ENCODE measurements around the gene SETDB2. TPM values are rescaled to one million over a fixed set of nuclear protein-coding genes. Genes with fewer than 3 reads are reported as not detected.

The SETDB2 gene
- total RNA-seq, 1 experiment from 2014 or later, result 7.3 TPM

- ChIA-PET CTCF (no interaction called here), POLR2A (no interaction called here)
- no TSS peak for BruUV-seq (replicated peaks)
- no peak for DNase-seq (ENCODE audit: unreplicated experiment)
- no peak overlapping the region for H3K4me3 Mint-ChIP-seq (ENCODE audit: unreplicated experiment)
- H3K27me3 Mint-ChIP-seq (ENCODE audit: insufficient read depth, unreplicated experiment), result no peaks in the 10 kb centered on the region
- H3K9me3 Mint-ChIP-seq (ENCODE audit: unreplicated experiment), result no peaks in the 10 kb centered on the region
- intact Hi-C loops (cut with micrococcal nuclease), result no loop called here
- H3K27ac Mint-ChIP-seq (ENCODE audit: low read depth, unreplicated experiment), result no peak overlapping the region
- no peak for TF ChIP-seq CTCF (IDR thresholded peaks at IDR 0.05; ENCODE audit: unreplicated experiment)
- H3K4me1 Mint-ChIP-seq (ENCODE audit: insufficient read depth, unreplicated experiment), result no peaks in the 10 kb centered on the region
- H3K36me3 Mint-ChIP-seq (ENCODE audit: insufficient read depth, unreplicated experiment), result no peaks in the 10 kb centered on the region
These were observed 25.9 kb upstream of the SETDB2 start for GRCh38 chr13:49418206-49418605.

DNA sequence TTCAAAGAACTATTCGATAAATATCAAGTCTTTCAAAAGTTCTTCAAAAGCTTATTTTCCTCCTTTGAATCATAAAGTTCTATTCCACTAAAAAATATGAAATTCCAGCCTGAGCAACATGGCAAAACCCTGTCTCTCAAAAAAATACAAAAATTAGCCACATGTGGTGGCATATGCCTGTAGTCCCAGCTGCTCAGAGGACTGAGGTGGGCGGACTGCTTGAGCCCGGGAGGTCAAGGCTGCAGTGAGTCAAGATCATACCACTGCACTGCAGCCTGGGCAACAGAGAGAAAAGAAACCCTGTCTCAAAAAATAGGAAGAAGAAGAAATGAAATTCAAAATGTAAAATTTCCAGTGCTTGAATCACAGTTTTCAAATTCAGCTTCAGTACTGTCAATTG is 24.8 kb upstream of the SETDB2 start:
- Mint-ChIP-seq H3K4me1 (ENCODE audit: insufficient read depth, unreplicated experiment) (no peaks in the 10 kb centered on the region), H3K4me3 (ENCODE audit: unreplicated experiment) (no peak overlapping the region), H3K27me3 (ENCODE audit: insufficient read depth, unreplicated experiment) (no peaks in the 10 kb centered on the region), H3K9me3 (ENCODE audit: unreplicated experiment) (no peaks in the 10 kb centered on the region), H3K36me3 (ENCODE audit: insufficient read depth, unreplicated experiment) (no peaks in the 10 kb centered on the region), H3K27ac (ENCODE audit: low read depth, unreplicated experiment) (no peak overlapping the region)
- ChIA-PET CTCF (no interaction called here), POLR2A (interaction anchor here (0.7 kb wide), 1 partner anchor 22 kb away, joined by 3 read pairs; no protein-coding TSS in a partner anchor)
- DNase-seq (ENCODE audit: unreplicated experiment), result no peak
- intact Hi-C loops (cut with micrococcal nuclease), result no loop called here
- BruUV-seq (replicated peaks), result no TSS peak
- TF ChIP-seq CTCF (IDR thresholded peaks at IDR 0.05; ENCODE audit: unreplicated experiment), result no peak

- BruUV-seq (replicated peaks), result no TSS peak
- Mint-ChIP-seq H3K4me1 (ENCODE audit: insufficient read depth, unreplicated experiment) (no peaks in the 10 kb centered on the region), H3K27me3 (ENCODE audit: insufficient read depth, unreplicated experiment) (no peaks in the 10 kb centered on the region), H3K4me3 (ENCODE audit: unreplicated experiment) (no peak overlapping the region), H3K36me3 (ENCODE audit: insufficient read depth, unreplicated experiment) (no peaks in the 10 kb centered on the region), H3K9me3 (ENCODE audit: unreplicated experiment) (no peaks in the 10 kb centered on the region), H3K27ac (ENCODE audit: low read depth, unreplicated experiment) (no peak overlapping the region)
- TF ChIP-seq CTCF (IDR thresholded peaks at IDR 0.05; ENCODE audit: unreplicated experiment), result no peak
- POLR2A ChIA-PET, result interaction anchor here (0.7 to 1.0 kb wide), 2 partner anchors 17 to 22 kb away, joined by 3 read pairs; partner anchors contain the start of genes CAB39L and SETDB2
- intact Hi-C loops (cut with micrococcal nuclease), result no loop called here
- CTCF ChIA-PET, result no interaction called here
- peak; percentile 8 for DNase-seq (ENCODE audit: unreplicated experiment)
These were observed 22.7 kb upstream of the SETDB2 start for GRCh38 chr13:49421391-49421790.

DNA sequence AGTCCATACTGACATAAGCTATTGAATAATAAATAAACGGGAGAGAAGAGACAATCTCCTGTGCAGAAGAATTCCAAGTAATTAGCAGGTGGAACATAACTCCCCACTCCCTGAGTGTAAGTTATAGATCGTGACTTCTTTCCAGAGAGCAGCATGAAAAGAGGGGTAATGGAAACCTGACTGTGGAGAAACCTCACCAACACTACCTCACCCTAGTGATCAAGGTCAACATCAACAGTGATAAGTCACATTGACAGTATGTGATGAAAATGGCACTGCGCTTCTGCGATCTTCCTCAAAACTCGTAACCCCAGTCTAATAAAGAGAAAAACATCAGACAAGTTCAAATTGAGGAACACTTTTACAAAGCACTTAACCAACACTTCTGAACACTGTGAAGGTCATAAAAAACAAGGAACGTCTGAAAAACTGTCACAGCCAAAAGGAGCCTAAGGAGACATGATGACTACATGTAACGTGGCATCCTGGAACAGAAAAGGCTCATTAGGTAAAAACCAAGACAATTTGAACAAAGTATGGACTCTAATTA is 20.0 kb upstream of the SETDB2 start:
- no peaks in the 10 kb centered on the region for H3K36me3 Mint-ChIP-seq (ENCODE audit: insufficient read depth, unreplicated experiment)
- intact Hi-C loops (cut with micrococcal nuclease), result no loop called here
- DNase-seq (ENCODE audit: unreplicated experiment), result no peak
- ChIA-PET CTCF (interaction anchor here (0.5 to 0.8 kb wide), 2 partner anchors 351 to 1850 kb away, joined by 3 to 4 read pairs; no protein-coding TSS in a partner anchor), POLR2A (no interaction called here)
- no peaks in the 10 kb centered on the region for H3K27me3 Mint-ChIP-seq (ENCODE audit: insufficient read depth, unreplicated experiment)
- no peak overlapping the region for H3K27ac Mint-ChIP-seq (ENCODE audit: low read depth, unreplicated experiment)
- H3K9me3 Mint-ChIP-seq (ENCODE audit: unreplicated experiment), result no peaks in the 10 kb centered on the region
- TF ChIP-seq CTCF (IDR thresholded peaks at IDR 0.05; ENCODE audit: unreplicated experiment), result no peak
- H3K4me1 Mint-ChIP-seq (ENCODE audit: insufficient read depth, unreplicated experiment), result no peaks in the 10 kb centered on the region
- H3K4me3 Mint-ChIP-seq (ENCODE audit: unreplicated experiment), result no peak overlapping the region
- BruUV-seq (replicated peaks), result no TSS peak
